NCI-H2227 (cell line): ENCODE measurements around the gene PPP1R7.

Experiments used
- DNase-seq: peaks from one replicate; lab custom pipeline; 2025; ENCODE audit not compliant: unreplicated experiment; lab: John Stamatoyannopoulos, UW

Gene PPP1R7

GRCh38 chr2:241207641-241208040, 57.4 kb downstream of the PPP1R7 start:
- DNase-seq: no peak

GRCh38 chr2:241208058-241208457, 57.8 kb downstream of the PPP1R7 start:
- DNase-seq: no peak

GRCh38 chr2:241209271-241209670, 59.0 kb downstream of the PPP1R7 start:
- no peak for DNase-seq

GRCh38 chr2:241211276-241211675, 61.0 kb downstream of the PPP1R7 start:
- DNase-seq: no peak

- no peak for DNase-seq
Observed at GRCh38 chr2:241213041-241213440, 62.8 kb downstream of the PPP1R7 start.

- no peak for DNase-seq
Observed at GRCh38 chr2:241213567-241213966, 63.3 kb downstream of the PPP1R7 start.

- no peak for DNase-seq
Observed at GRCh38 chr2:241214209-241214608, 63.9 kb downstream of the PPP1R7 start.

- no peak for DNase-seq
Observed at GRCh38 chr2:241214766-241215165, 64.5 kb downstream of the PPP1R7 start.

GRCh38 chr2:241215421-241215820, 65.2 kb downstream of the PPP1R7 start:
- DNase-seq: no peak

GRCh38 chr2:241216211-241216761, 66.0 kb downstream of the PPP1R7 start:
- DNase-seq: no peak

- peak; percentile 66 for DNase-seq
Observed at GRCh38 chr2:241217320-241218031, 67.2 kb downstream of the PPP1R7 start.

- peak; percentile 56 for DNase-seq
Observed at GRCh38 chr2:241218131-241219029, 68.1 kb downstream of the PPP1R7 start.

- DNase-seq: no peak
Observed at GRCh38 chr2:241219030-241219382, 68.7 kb downstream of the PPP1R7 start.

GRCh38 chr2:241219856-241220356, 69.6 kb downstream of the PPP1R7 start:
- no peak for DNase-seq

GRCh38 chr2:241223211-241224017, 73.1 kb downstream of the PPP1R7 start:
- peak; percentile 7 for DNase-seq

GRCh38 chr2:241224018-241224850, 74.0 kb downstream of the PPP1R7 start:
- DNase-seq: peak; percentile 17

- DNase-seq: no peak
Observed at GRCh38 chr2:241224851-241225438, 74.7 kb downstream of the PPP1R7 start.

GRCh38 chr2:241225545-241225944, 75.3 kb downstream of the PPP1R7 start:
- DNase-seq: no peak

GRCh38 chr2:241225983-241226382, 75.7 kb downstream of the PPP1R7 start:
- no peak for DNase-seq
